GM23248 (cell line): ENCODE data around the gene CSAG2.

Experiments
- EZH2 ChIP-seq: fragments of 200-600 bp; sonication (generic); IDR thresholded peaks from 2 replicates; pipeline ENCODE4 v1.6.1; 2018; ENCODE audit warnings: antibody characterized with exemption, mild to moderate bottlenecking; ENCODE audit not compliant: insufficient read depth, poor library complexity, severe bottlenecking
- EZH2phosphoT487 ChIP-seq: fragments of 200-600 bp; sonication (generic); IDR thresholded peaks from 2 replicates; pipeline ENCODE4 v1.6.1; 2018; ENCODE audit warnings: antibody characterized with exemption, moderate library complexity, mild to moderate bottlenecking, low read depth; ENCODE audit not compliant: insufficient read depth

DNA sequence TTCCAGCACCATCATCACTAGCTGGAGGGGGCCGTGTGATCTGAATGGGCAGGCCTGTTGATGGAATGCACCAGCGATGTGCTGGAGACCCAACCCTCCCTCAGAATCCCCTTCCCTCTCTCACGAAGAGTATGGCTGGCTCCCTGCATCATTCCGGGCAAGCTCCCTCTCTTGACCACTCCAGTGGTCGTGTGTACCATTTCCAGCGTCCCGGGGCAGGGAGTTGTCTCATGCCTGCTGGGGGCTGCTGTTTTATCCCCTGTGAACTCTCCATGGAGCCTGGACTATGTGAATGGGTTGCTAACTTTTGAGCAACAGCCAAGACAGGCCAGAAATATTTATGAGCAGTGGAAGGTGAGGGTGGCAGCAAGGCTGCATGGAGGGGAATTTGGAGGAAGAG, 16.3 kb upstream of the CSAG2 start:
- TF ChIP-seq EZH2 (no peak), EZH2phosphoT487 (no peak)
